Measurements from ENCODE around the gene S100A11. TPM values are rescaled to one million over a fixed set of nuclear protein-coding genes. Genes with fewer than 3 reads are reported as not detected.

The S100A11 gene
- polyA plus RNA-seq, 1 experiment: 693 TPM

- no peak for TF ChIP-seq CTCF (IDR thresholded peaks at IDR 0.05; ENCODE audit: low read depth, low read length)
- Histone ChIP-seq H3K27ac (ENCODE audit: low read depth, low read length) (no peak overlapping the region), H3K4me3 (ENCODE audit: low read depth, low read length) (no peak overlapping the region), H3K27me3 (ENCODE audit: control insufficient read depth, insufficient read depth, low read length) (peaks cover 18% of the 10 kb centered on the region), H3K9me3 (ENCODE audit: control insufficient read depth, insufficient read depth, low read length) (no peaks in the 10 kb centered on the region)
- CTCF ChIA-PET: no interaction called here
- DNase-seq (ENCODE audit: low read depth, low spot score): no peak
- POLR2A ChIA-PET: no interaction called here
Observed at GRCh38 chr1:152026895-152027294, 9.9 kb downstream of the S100A11 start.

GRCh38 chr1:152024223-152024622 is 12.6 kb downstream of the S100A11 start:
- DNase-seq (ENCODE audit: low read depth, low spot score): no peak
- POLR2A ChIA-PET: no interaction called here
- no peak overlapping the region for H3K4me3 ChIP-seq (ENCODE audit: low read depth, low read length)
- TF ChIP-seq CTCF (IDR thresholded peaks at IDR 0.05; ENCODE audit: low read depth, low read length): no peak
- no peaks in the 10 kb centered on the region for H3K9me3 ChIP-seq (ENCODE audit: control insufficient read depth, insufficient read depth, low read length)
- CTCF ChIA-PET: interaction anchor here (0.9 kb wide), 1 partner anchor 22 kb away, joined by 3 read pairs; no protein-coding TSS in a partner anchor
- H3K27ac ChIP-seq (ENCODE audit: low read depth, low read length): no peak overlapping the region
- H3K27me3 ChIP-seq (ENCODE audit: control insufficient read depth, insufficient read depth, low read length): peaks cover 25% of the 10 kb centered on the region

GRCh38 chr1:152023221-152023620 is 13.6 kb downstream of the S100A11 start:
- peaks cover 25% of the 10 kb centered on the region for H3K27me3 ChIP-seq (ENCODE audit: control insufficient read depth, insufficient read depth, low read length)
- H3K4me3 ChIP-seq (ENCODE audit: low read depth, low read length): no peak overlapping the region
- H3K27ac ChIP-seq (ENCODE audit: low read depth, low read length): no peak overlapping the region
- H3K9me3 ChIP-seq (ENCODE audit: control insufficient read depth, insufficient read depth, low read length): no peaks in the 10 kb centered on the region
- DNase-seq (ENCODE audit: low read depth, low spot score): no peak
- TF ChIP-seq CTCF (IDR thresholded peaks at IDR 0.05; ENCODE audit: low read depth, low read length): no peak
- ChIA-PET POLR2A (no interaction called here), CTCF (interaction anchor here (0.9 kb wide), 1 partner anchor 10 kb away, joined by 3 read pairs; no protein-coding TSS in a partner anchor)

GRCh38 chr1:152022474-152022873 is 14.3 kb downstream of the S100A11 start:
- ChIA-PET POLR2A (no interaction called here), CTCF (interaction anchor here (0.9 to 1.1 kb wide), 3 partner anchors 9 to 89 kb away, joined by 3 to 4 read pairs (median 3); no protein-coding TSS in a partner anchor)
- Histone ChIP-seq H3K27ac (ENCODE audit: low read depth, low read length) (no peak overlapping the region), H3K27me3 (ENCODE audit: control insufficient read depth, insufficient read depth, low read length) (peaks cover 25% of the 10 kb centered on the region), H3K9me3 (ENCODE audit: control insufficient read depth, insufficient read depth, low read length) (no peaks in the 10 kb centered on the region), H3K4me3 (ENCODE audit: low read depth, low read length) (no peak overlapping the region)
- no peak for DNase-seq (ENCODE audit: low read depth, low spot score)
- TF ChIP-seq CTCF (IDR thresholded peaks at IDR 0.05; ENCODE audit: low read depth, low read length): no peak

GRCh38 chr1:152021569-152021968 is 15.2 kb downstream of the S100A11 start:
- Histone ChIP-seq H3K27me3 (ENCODE audit: control insufficient read depth, insufficient read depth, low read length) (peaks cover 25% of the 10 kb centered on the region), H3K4me3 (ENCODE audit: low read depth, low read length) (no peak overlapping the region), H3K27ac (ENCODE audit: low read depth, low read length) (no peak overlapping the region), H3K9me3 (ENCODE audit: control insufficient read depth, insufficient read depth, low read length) (no peaks in the 10 kb centered on the region)
- CTCF ChIA-PET: interaction anchor here (1.1 kb wide), 2 partner anchors 10 to 88 kb away, joined by 3 to 4 read pairs; no protein-coding TSS in a partner anchor
- no peak for DNase-seq (ENCODE audit: low read depth, low spot score)
- POLR2A ChIA-PET: no interaction called here
- no peak for TF ChIP-seq CTCF (IDR thresholded peaks at IDR 0.05; ENCODE audit: low read depth, low read length)
